Uterus (tissue), 2 donors: ENCODE measurements around the gene APP.

Source experiments
- CTCF ChIP-seq, 4 experiments: fragments of 200-600 bp in 2 of 4; fragments of 450-650 bp in 2 of 4; sonication (generic) in 2 of 4; IDR thresholded peaks; one replicate each; pipeline ENCODE4 v1.5.1; 2016 to 2019; ENCODE audit warnings: antibody characterized with exemption in 4 of 4, mild to moderate bottlenecking in 2 of 4, moderate library complexity in 1 of 4
- POLR2A ChIP-seq, 2 donors: fragments of 450-650 bp; IDR thresholded peaks; one replicate each; pipeline ENCODE4 v1.6.1; 2016; ENCODE audit warnings: antibody characterized with exemption in 2 of 2, mild to moderate bottlenecking in 1 of 2, moderate library complexity in 1 of 2

DNA sequence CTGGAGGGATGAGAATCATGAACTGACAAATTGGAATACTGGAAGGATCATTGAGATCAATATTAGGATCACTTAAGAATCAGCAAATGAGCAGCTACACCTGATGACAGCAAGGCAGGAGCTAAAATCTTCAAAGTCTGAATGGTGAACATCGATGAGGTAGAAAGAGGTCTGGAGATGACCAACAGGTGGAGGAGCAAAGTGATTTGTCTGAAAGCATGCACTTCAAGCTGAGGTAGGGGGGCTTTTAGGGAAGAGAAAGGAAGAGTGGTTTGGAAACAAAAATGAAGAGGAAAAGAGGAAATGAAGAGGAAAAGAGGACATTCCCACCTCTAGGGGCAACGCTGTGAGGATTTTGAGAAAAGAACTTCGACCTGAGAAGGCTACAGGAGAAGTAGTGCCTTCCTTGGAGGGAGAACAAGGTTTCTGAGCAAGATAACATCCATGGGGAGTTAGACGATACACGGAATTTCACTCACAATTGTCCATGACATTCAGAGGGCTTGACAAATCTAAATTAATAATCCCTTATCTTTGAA lies 79.0 kb downstream of the APP start:
- TF ChIP-seq POLR2A (IDR thresholded peaks at IDR 0.05): no peak
- TF ChIP-seq CTCF (IDR thresholded peaks at IDR 0.05): no peak
